Erythroblast (primary cell): ENCODE measurements around the gene TNNC2.

Experiments used
- GATA1 ChIP-seq: IDR thresholded peaks from 2 replicates; pipeline ENCODE4 v1.6.1; 2011; ENCODE audit warnings: low read depth, mild to moderate bottlenecking, control low read depth, low read length, moderate library complexity
- POLR2A ChIP-seq: IDR thresholded peaks from 2 replicates; pipeline ENCODE4 v1.6.1; 2011; ENCODE audit warnings: mild to moderate bottlenecking, low read length

DNA sequence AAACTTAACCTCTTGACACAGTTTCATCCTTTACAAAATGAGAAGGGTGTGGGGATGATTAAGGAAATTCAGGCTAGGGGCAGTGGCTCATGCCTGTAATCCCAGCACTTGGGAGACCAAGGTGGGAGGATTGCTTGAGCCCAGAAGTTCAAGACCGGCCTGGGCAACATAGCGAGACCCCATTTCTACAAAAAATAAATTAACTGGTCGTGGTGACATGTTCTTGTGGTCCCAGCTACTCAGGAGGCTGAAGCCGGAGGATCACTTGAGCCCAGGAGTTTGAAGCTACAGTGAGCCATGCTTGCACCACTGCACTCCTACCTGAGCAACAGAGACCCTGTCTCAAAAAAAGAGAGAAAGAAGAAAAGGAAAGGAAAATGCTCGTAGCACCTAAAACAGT lies 39.3 kb upstream of the TNNC2 start:
- TF ChIP-seq POLR2A = no peak
- no peak for TF ChIP-seq GATA1
